SKM-1 (cell line): Measurements from ENCODE around the gene ZNF324.
"Not testable (repeated sequence)": the region's sequence is repeated elsewhere in the genome, so short reads cannot be mapped to it uniquely, and the experiment has no call there.

Experiments
- DNase-seq: peaks from one replicate; lab custom pipeline; 2025; ENCODE audit not compliant: unreplicated experiment; lab: John Stamatoyannopoulos, UW

The ZNF324 gene

DNA sequence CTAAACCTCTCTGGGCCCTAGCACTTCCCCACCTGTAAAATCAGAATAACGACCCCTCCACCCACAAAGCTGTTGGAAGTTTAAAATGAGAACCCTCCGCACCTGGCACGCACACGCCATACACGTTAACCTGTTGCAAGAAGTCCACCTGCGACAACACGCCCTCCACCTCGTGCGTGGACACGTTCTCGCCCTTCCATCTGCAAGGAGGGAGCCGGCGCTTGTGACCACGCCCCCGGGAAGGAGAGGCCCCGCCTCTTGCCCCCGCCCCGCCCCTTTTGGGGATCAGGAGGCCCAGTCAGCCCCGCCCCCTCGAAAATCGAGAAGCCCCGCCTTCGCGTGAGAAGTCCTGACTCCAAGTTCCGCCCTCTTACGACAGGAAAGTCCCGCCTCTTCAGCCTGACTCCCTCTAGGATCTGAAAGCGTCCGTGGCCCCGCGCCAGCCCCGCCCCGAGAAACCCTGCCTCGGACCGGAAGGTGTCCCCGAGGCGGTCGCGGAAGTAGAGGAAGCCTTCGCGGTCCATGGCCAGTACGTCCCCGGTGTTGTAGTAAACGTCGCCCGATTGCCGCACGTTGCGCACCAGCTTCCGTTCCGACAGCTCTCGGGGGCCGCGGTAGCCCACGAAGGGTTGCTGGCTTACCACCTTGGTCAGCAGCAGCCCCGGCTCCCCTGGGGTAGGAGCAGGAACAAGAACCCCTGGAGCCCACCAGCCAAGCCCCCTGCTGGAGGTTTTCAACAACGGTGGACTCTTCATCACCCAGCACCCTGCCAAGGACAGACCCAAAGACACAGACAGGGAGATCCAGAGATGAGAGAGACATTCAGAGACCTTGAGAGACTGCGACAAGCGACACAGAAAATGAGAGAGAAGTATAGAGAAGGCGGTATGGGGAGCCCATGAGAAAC lies 32.4 kb downstream of the ZNF324 start:
- peak; percentile 88 for DNase-seq

- DNase-seq = no peak
Observed at GRCh38 chr19:58500242-58500641, 33.4 kb downstream of the ZNF324 start.

GRCh38 chr19:58507602-58508223 lies 40.8 kb downstream of the ZNF324 start:
- not testable (repeated sequence) for DNase-seq

GRCh38 chr19:58509731-58510083 lies 42.8 kb downstream of the ZNF324 start:
- DNase-seq = no peak

DNA sequence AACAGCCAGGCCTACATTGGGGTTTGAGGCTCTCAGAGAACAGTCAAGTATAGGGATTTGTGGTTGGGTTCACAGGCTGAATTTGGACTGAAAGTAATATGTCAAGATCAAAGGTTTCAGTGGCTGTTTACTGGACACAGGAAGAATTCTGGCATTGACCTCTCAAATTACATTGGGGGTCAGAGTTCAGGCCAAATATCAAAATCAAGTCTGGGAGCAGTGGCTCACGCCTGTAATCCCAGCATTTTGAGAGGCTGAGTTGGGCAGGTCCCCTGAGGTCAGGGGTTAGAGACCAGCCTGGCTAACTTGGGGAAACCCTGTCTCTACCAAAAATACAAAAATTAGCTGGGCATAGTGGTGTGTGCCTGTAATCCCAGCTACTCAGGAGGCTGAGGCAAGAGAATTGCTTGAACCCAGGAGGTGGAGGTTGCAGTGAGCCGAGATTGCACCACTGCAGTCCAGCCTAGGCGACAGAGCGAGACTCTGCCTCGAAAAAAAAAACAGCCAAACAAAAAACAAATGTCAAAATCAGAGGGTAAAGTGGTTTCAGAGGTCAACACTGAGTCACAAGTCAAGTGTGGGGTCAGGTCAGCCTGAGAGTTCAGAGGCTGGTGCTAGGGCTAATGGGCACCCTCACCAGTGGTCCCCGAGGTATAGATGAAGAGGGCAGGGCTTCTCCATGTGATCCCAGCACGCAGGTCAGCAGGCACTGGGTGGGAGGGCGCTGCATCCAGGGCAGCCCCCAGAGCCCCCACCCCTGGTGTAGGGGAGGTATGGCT lies 43.4 kb downstream of the ZNF324 start:
- DNase-seq = no peak

DNA sequence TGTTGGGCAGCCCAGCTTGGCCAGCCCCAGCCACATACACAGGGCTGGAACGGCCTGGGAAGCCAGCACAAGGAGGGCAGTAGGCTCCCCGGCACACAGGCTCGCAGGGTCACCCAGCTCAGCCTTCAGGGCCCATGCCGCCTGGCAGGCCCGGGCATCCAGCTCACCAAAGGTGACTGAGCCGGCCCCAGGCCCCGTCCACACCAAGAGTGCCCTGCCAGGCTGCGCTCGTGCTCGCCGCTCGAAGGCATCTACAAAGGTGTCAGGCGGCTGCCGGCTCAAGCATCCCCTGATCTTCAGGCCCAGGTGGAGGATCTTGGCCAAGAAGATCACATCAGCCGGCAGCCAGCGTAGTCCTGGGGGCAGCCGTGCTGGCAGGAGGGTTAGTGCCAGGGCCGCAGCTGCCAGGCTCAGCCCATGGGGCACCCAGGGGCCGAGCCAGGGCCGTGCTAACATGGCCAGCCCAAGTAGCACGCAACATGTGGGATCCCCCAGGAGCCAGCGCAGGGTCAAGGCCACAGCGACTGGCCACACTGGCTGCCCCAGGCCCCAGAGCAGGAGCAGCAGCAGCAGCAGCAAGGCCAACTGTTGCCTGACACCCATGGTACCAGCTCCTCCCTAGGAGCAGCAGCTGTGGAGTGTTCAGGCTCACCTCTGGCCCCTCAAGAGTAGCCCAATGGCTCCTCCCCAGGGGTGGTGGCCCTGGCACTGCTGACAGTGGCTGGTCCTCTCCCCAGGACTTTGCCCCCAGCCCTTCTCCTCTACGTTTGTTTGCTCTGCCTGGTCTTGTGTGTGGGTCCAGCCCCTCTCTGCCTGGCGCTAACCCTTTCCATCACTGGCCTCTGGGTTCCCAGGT lies 44.7 kb downstream of the ZNF324 start, which contains the start of gene SLC27A5:
Gene SLC27A5, minus strand, starts transcription at position 640 of the 856 bp plus-strand sequence. Its CDS starts 37 bp downstream, at position 603.
- DNase-seq = no peak

DNA sequence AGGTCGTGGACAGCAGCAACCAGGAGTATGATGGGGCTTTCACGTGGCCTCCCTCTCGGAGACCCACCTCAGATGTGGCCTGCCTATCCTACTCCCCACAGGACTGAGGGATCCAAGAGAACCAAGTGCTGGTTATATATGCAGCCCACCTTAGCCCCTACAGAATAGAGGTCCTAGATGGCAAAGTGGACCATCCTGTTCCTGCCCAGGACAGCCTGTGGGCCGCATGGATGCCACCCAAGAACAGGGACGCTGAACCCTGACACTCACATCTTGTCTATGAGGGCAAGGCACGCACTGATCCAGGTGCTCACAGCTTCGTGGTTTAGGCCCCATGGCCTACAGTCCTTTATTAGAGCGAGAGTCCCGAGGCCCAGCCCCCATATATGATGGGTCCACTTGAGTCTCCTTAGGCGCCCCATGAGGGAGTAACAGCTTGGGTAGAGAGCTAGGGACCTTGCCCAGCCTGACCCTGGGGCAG lies 46.4 kb downstream of the ZNF324 start:
- DNase-seq = no peak

DNA sequence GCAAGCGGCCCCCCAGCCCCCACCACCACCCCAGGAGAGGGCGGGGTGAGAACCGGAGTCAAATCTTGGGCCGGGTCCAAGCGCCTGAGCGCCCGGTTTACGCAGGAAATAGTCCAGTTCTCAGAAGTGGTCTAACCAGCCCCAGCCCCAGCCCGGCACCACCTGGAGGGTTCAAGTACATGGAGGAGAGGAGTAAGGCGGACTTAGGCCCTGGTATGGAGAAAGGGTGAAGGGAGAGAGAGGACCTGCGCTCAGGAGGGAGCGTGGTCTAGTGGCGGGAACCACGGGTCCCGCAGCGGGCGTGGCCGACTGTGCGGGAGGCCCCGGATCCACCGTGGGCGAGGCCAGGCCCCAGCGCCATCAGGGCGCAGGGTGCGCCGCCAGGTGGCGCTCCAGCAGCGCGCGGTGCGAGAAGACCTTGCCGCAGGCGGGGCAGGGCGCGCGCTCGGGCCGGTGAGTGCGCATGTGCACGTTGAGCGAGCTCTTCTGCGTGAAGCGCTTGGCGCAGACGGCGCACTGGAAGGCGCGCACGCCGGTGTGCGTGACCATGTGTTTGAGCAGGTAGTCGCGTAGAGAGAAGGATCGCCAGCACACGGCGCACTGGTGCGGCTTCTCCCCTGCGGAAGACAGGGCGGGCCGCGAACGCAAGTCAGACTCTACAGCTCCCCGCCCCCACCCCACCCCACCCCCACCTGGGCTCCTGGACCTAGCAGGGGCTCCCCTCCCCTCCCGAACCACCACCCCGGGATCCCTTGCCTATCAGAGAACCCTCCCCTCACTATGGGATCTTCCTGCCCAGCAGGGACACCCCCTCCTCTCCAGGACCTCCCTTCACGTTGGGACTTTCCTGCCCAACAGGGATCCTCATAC lies 47.0 kb downstream of the ZNF324 start:
- peak; percentile 17 for DNase-seq

- no peak for DNase-seq
Observed at GRCh38 chr19:58514564-58515022, 47.7 kb downstream of the ZNF324 start.

DNA sequence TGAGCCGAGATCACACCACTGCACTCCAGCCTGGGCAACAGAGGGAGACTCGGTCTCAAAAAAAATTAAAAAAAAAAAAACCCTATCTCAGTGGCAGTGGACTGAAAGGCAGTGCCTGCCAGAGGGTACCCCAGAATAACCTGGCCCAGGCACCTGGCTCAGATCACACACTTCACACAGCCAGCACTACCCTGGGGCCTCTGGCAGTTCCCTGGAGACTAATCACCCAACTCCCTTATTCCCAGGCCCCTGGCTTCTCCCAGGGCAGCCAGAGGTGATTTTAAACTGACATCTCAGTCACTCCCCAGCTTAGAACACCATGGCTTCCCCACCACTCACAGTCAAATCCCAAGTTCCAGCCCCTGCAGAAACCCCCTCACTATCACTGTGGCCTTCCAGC lies 48.4 kb downstream of the ZNF324 start:
- no peak for DNase-seq

- no peak for DNase-seq
Observed at GRCh38 chr19:58516246-58516836, 49.5 kb downstream of the ZNF324 start.

- no peak for DNase-seq
Observed at GRCh38 chr19:58516964-58517833, 50.3 kb downstream of the ZNF324 start.

DNA sequence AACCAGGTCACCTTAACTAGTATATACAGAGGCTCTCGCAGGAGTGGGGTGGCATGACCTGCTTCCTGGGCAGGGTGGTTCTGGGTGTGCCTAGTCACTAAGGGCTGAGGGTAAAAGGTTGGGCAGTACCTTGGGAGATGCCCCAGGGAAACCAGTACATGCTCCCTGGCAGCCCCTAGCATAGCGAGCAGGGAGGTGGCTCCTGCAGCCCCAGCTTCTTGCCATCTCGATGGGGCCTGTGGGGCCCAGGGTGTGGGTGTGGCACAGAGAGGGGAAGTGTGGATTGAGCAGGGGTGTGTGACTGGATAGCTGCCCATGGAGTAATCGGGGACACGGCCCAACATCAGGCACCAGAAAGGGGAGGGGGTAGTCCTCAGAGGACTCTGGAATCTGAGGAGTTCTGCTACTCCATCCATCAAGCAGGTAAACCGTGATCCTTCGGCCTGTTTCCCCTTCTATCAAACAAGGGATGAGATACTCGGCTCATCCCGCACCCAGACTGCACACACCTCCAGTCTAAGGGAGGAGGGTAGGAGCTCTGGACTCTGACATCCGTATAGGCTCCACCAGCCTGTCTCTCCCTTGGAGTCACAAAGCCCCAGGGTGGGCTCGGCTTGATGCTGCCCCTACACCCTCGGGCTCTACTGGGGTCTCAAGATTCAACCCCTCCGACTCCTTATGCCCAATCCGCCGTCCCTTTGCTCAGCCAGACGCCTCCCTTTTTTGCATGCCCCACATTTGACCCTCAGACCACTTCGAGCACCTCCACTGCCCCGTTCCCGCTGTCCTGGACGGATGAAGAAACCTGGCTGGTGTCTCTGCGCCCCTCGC lies 51.6 kb downstream of the ZNF324 start:
- no peak for DNase-seq

DNA sequence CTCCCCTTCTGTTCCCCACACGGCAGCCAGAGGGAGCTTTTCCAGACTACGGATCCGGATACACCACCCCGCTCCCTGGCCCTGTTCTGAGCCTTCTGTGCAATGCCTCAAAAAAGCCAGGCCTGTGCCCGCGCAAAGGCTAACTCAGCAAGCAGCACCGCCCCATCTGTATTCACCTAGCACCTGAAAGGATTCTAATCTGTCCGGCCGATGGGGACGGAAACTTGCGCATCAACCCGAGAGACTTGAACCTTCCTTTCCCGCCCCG lies 52.1 kb downstream of the ZNF324 start:
- peak; percentile 0 for DNase-seq

- DNase-seq = peak; percentile 66
Observed at GRCh38 chr19:58519355-58520256, 52.7 kb downstream of the ZNF324 start, which contains the start of gene ZBTB45. Gene ZBTB45, minus strand, starts transcription at chr19:58519810. Its CDS starts 2,137 bp downstream, at chr19:58517673.

DNA sequence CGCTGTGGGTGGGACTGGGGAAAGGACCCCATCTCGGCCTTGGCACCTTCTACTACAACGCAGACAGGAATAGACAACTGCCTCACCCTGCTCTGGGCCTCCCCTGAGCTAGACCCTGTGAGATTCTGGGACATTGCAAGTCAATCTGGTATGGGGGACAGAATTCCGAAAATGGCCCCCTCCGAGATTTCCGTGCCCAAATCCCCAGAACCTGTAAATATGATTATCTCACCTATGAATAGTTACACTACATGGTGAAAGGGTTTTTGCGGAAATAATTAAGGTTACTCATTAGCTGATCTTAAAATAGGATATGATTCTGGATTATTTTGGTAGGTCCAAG lies 53.3 kb downstream of the ZNF324 start:
- no peak for DNase-seq
